Caco-2 (cell line): ENCODE results near the gene EMC7. TPM values are rescaled to one million over a fixed set of nuclear protein-coding genes. Genes with fewer than 3 reads are reported as not detected.
A peak's percentile ranks its signal among the peaks of the same experiment; 100 is the strongest.

Experiments
- BruUV-seq: library from RNA; stranded (reverse); fragments of 400-500 nt; replicated peaks from 2 replicates; lab custom pipeline; 2021; lab: Mats Ljungman, UMichigan
- CTCF ChIA-PET: fragments of 300-600 bp; sonication (Branson Sonifier 250); formaldehyde crosslinking; loops from one replicate; lab custom pipeline; 2022; ENCODE audit warnings: antibody characterized with exemption; lab: Charles Lee
- POLR2A ChIA-PET: fragments of 300-600 bp; sonication (Branson Sonifier 250); formaldehyde crosslinking; loops from one replicate; lab custom pipeline; 2022; ENCODE audit warnings: antibody characterized with exemption; lab: Charles Lee
- DNase-seq, 2 experiments: peaks; one replicate each; pipeline versions ENCODE4 v3.0.0 to v3.0.0-alpha.2; 2020 to 2022
- H3K27me3 ChIP-seq: replicated peaks from 2 replicates; pipeline ENCODE4 v1.6.0; 2011; ENCODE audit warnings: low read length; ENCODE audit not compliant: control insufficient read depth, insufficient read depth
- H3K36me3 ChIP-seq: 2 replicates; pipeline ENCODE4 v1.5.1; 2011; ENCODE audit warnings: low read length; ENCODE audit not compliant: control insufficient read depth, insufficient read depth
- H3K4me1 ChIP-seq: fragments of 250-450 bp; sonication (Bioruptor Pico); 2 replicates; pipeline ENCODE4 v1.5.1; 2020; ENCODE audit warnings: mild to moderate bottlenecking
- H3K4me3 ChIP-seq: 2 replicates; pipeline ENCODE4 v1.5.1; 2011; ENCODE audit warnings: low read depth, mild to moderate bottlenecking, control low read depth, low read length
- H3K9me3 ChIP-seq: fragments of 250-450 bp; sonication (Bioruptor Pico); 2 replicates; pipeline ENCODE4 v1.5.1; 2020; ENCODE audit warnings: mild to moderate bottlenecking, moderate library complexity
- H3K27ac Mint-ChIP-seq: one replicate; pipeline ENCODE4 v1.8.0; 2022; ENCODE audit warnings: mixed read lengths; ENCODE audit not compliant: unreplicated experiment
- H3K27me3 Mint-ChIP-seq: one replicate; pipeline ENCODE4 v1.8.0; 2022; ENCODE audit warnings: mixed read lengths; ENCODE audit not compliant: insufficient read depth, unreplicated experiment
- H3K36me3 Mint-ChIP-seq: one replicate; pipeline ENCODE4 v1.8.0; 2022; ENCODE audit warnings: mild to moderate bottlenecking, mixed read lengths; ENCODE audit not compliant: insufficient read depth, unreplicated experiment
- H3K4me1 Mint-ChIP-seq: one replicate; pipeline ENCODE4 v1.8.0; 2022; ENCODE audit warnings: low read depth, mixed read lengths; ENCODE audit not compliant: unreplicated experiment
- H3K4me3 Mint-ChIP-seq: one replicate; pipeline ENCODE4 v1.8.0; 2022; ENCODE audit warnings: mild to moderate bottlenecking, moderate library complexity, mixed read lengths; ENCODE audit not compliant: unreplicated experiment
- H3K9me3 Mint-ChIP-seq: one replicate; pipeline ENCODE4 v1.8.0; 2022; ENCODE audit warnings: mixed read lengths; ENCODE audit not compliant: unreplicated experiment
- intact Hi-C: fragments of 100-400 bp; cut with micrococcal nuclease; formaldehyde crosslinking; loops from one replicate; pipeline ENCODE4 v1.10.0; 2022; ENCODE audit not compliant: unreplicated experiment
- total RNA-seq: library from RNA; stranded (reverse); gene quantifications from 2 replicates; pipeline ENCODE4 v1.2.3, GENCODE V29; 2022
- TF ChIP-seq, protein P1 (sequence below), 2 experiments: fragments of 200-600 bp in 1 of 2; IDR thresholded peaks; 1 replicate in 1 of 2; 2 replicates in 1 of 2; pipeline versions ENCODE4 v1.5.1 to v1.8.0; 2011 to 2022; ENCODE audit warnings: antibody characterized with exemption in 1 of 2, control low read depth in 1 of 2, inconsistent platforms in 1 of 2, low read depth in 1 of 2, low read length in 1 of 2, mild to moderate bottlenecking in 1 of 2, moderate library complexity in 1 of 2; ENCODE audit not compliant: insufficient read depth in 1 of 2, severe bottlenecking in 1 of 2, unreplicated experiment in 1 of 2

The EMC7 gene
- total RNA-seq, 1 experiment from 2014 or later, result 74.2 TPM

- no peaks in the 10 kb centered on the region for H3K9me3 ChIP-seq
- Mint-ChIP-seq H3K27ac (no peak overlapping the region), H3K27me3 (no peaks in the 10 kb centered on the region), H3K4me3 (no peak overlapping the region), H3K36me3 (peaks cover 9% of the 10 kb centered on the region), H3K9me3 (no peaks in the 10 kb centered on the region), H3K4me1 (no peaks in the 10 kb centered on the region)
- ChIA-PET CTCF (no interaction called here), POLR2A (no interaction called here)
- no peak overlapping the region for H3K4me3 ChIP-seq
- intact Hi-C loops, result loop anchor here (1.0 kb wide), 1 partner anchor 102 kb away; no protein-coding TSS in a partner anchor
- BruUV-seq, result no TSS peak
- no peaks in the 10 kb centered on the region for H3K27me3 ChIP-seq
- H3K4me1 ChIP-seq, result no peaks in the 10 kb centered on the region
- DNase-seq, result no peak
- TF ChIP-seq, protein P1, sequence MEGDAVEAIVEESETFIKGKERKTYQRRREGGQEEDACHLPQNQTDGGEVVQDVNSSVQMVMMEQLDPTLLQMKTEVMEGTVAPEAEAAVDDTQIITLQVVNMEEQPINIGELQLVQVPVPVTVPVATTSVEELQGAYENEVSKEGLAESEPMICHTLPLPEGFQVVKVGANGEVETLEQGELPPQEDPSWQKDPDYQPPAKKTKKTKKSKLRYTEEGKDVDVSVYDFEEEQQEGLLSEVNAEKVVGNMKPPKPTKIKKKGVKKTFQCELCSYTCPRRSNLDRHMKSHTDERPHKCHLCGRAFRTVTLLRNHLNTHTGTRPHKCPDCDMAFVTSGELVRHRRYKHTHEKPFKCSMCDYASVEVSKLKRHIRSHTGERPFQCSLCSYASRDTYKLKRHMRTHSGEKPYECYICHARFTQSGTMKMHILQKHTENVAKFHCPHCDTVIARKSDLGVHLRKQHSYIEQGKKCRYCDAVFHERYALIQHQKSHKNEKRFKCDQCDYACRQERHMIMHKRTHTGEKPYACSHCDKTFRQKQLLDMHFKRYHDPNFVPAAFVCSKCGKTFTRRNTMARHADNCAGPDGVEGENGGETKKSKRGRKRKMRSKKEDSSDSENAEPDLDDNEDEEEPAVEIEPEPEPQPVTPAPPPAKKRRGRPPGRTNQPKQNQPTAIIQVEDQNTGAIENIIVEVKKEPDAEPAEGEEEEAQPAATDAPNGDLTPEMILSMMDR (IDR thresholded peaks at IDR 0.05; ENCODE audit: insufficient read depth in 1 of 2, low read depth in 1 of 2, low read length in 1 of 2, severe bottlenecking in 1 of 2, unreplicated experiment in 1 of 2), result no peak
- H3K36me3 ChIP-seq, result no peaks in the 10 kb centered on the region
These were observed 4.8 kb upstream of the EMC7 start for GRCh38 chr15:34106423-34106822.

DNA sequence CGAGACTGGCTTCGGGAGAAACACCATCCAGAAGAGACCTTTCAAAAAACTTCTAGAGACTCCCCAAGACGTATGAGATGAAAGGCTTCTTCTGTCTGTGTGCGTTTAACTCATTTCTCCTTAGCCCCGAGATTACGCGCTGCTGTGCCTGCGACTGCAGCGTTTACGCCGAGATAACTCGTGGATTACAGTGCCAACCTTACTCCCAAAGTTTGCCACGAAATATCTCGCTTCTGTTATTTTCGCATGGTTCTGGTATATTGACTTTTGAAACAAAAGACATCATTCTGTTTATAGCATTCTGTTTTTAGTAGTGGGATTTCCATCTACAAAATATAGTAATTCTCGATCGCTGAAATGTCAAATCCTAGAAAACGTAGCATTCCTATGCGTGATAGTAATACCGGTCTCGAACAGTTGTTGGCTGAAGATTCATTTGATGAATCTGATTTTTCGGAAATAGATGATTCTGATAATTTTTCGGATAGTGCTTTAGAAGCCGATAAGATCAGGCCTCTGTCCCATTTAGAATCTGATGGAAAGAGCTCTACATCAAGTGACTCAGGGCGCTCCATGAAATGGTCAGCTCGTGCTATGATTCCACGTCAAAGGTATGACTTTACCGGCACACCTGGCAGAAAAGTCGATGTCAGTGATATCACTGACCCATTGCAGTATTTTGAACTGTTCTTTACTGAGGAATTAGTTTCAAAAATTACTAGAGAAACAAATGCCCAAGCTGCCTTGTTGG is 688 bp upstream of the EMC7 start:
- Mint-ChIP-seq H3K36me3 (peaks cover 10% of the 10 kb centered on the region), H3K9me3 (no peaks in the 10 kb centered on the region), H3K27me3 (no peaks in the 10 kb centered on the region), H3K27ac (peak overlapping the region; percentile 99), H3K4me1 (no peaks in the 10 kb centered on the region), H3K4me3 (peak overlapping the region; percentile 100)
- TSS peak; percentile 75 for BruUV-seq
- H3K27me3 ChIP-seq, result no peaks in the 10 kb centered on the region
- TF ChIP-seq, protein P1 (IDR thresholded peaks at IDR 0.05; ENCODE audit: insufficient read depth in 1 of 2, low read depth in 1 of 2, low read length in 1 of 2, severe bottlenecking in 1 of 2, unreplicated experiment in 1 of 2), result no peak
- H3K4me1 ChIP-seq, result peaks cover 5% of the 10 kb centered on the region; the same call in 1 of the 2 replicates
- H3K4me3 ChIP-seq, result peak overlapping the region; percentile 92
- ChIA-PET CTCF (interaction anchor here (1.0 kb wide), 1 partner anchor 7 kb away, joined by 3 read pairs; no protein-coding TSS in a partner anchor), POLR2A (interaction anchor here (0.7 to 1.1 kb wide), 6 partner anchors 8 to 236 kb away, joined by 3 to 9 read pairs (median 4); partner anchors contain the start of genes KATNBL1 and SLC12A6)
- H3K36me3 ChIP-seq, result no peaks in the 10 kb centered on the region
- intact Hi-C loops, result loop anchor here (5.0 kb wide), 1 partner anchor 265 kb away; the partner anchor contains the start of gene LPCAT4
- DNase-seq, result no peak
- H3K9me3 ChIP-seq, result no peaks in the 10 kb centered on the region

DNA sequence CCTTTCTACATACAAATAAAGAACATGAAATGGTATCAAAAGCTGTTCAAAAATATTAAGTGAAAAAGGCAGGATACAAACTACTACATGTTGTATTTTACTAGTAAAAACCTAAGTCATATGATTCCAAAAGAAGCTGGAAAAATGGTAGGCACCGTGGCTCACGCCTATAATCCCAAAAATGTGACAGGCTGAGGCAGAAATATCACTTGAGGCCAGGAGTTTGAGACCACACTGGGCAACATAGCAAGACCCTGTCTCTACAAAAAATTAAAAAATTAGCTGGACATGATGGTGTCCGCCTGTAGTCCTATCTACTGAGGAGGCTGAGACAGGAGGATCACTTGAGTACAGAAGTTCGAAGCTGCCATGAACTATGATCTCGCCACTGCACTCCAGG is 1.7 kb downstream of the EMC7 start:
- H3K27me3 Mint-ChIP-seq, result no peaks in the 10 kb centered on the region
- CTCF ChIA-PET, result no interaction called here

More for the DNA sequence above, 1.7 kb downstream of the EMC7 start:
- Mint-ChIP-seq H3K4me1 (no peaks in the 10 kb centered on the region), H3K9me3 (no peaks in the 10 kb centered on the region), H3K27ac (no peak overlapping the region), H3K36me3 (peaks cover 21% of the 10 kb centered on the region), H3K4me3 (peak overlapping the region; percentile 37)
- H3K4me3 ChIP-seq, result no peak overlapping the region
- TF ChIP-seq, protein P1 (IDR thresholded peaks at IDR 0.05; ENCODE audit: insufficient read depth in 1 of 2, low read depth in 1 of 2, low read length in 1 of 2, severe bottlenecking in 1 of 2, unreplicated experiment in 1 of 2), result no peak
- H3K4me1 ChIP-seq, result peaks cover 5% of the 10 kb centered on the region; the same call in 1 of the 2 replicates
- no peaks in the 10 kb centered on the region for H3K36me3 ChIP-seq
- no peaks in the 10 kb centered on the region for H3K27me3 ChIP-seq
- DNase-seq, result no peak
- no peaks in the 10 kb centered on the region for H3K9me3 ChIP-seq
- no TSS peak for BruUV-seq
- POLR2A ChIA-PET, result no interaction called here
- intact Hi-C loops, result loop anchor here (2.0 to 5.0 kb wide), 2 partner anchors 37 to 267 kb away; partner anchors contain the start of gene LPCAT4
